CD4-positive, alpha-beta T cell treated with Interleukin-4 for 1 hour (primary cell): ENCODE data around the gene LRRC27.

Source experiments
- DNase-seq, 2 donors: peaks; one replicate each; pipeline ENCODE4 v3.0.0-alpha.2; 2020 to 2022

LRRC27 gene

GRCh38 chr10:132405463-132405991, 73.5 kb downstream of the LRRC27 start:
- DNase-seq = no peak

DNA sequence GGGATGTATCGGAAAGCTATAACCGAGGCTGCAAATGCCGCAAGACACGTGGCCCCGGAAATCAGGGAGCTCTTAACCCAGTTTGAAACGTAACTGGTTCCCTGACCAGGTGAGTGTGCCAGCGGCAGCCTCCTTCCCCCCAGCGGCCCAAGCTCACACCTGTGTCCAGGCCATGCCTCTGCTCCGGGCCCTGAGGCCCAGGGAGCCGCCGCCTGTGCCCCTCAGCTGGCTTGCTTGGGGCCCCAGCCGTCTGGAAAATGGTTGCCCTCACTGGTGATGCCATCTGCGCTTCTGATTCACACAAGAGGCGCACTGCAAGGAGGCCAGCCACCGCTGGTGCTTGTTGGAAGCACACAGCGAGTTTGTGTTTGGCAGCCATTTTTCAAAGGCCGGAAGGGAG, 74.2 kb downstream of the LRRC27 start:
- DNase-seq = no peak

DNA sequence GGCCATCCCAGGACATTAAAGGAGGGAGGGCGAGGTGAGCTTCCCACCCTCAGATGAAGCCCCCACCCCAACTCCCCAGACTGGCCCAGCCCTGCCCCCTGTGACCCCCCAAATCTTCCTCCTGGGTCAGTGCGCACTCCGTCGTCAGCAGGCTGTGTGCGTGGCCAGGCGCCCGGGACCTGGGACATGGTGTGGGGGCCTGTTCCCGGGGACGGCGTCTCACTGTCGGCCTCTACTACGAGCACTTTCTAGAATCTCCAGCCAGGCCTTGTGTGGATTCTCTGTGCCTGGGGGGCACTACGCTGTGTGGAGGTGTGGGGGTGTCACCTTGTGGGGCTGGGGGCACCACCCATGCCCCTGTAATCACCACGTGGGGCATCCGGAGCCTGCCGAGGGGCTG, 74.8 kb downstream of the LRRC27 start:
- DNase-seq = no peak

DNA sequence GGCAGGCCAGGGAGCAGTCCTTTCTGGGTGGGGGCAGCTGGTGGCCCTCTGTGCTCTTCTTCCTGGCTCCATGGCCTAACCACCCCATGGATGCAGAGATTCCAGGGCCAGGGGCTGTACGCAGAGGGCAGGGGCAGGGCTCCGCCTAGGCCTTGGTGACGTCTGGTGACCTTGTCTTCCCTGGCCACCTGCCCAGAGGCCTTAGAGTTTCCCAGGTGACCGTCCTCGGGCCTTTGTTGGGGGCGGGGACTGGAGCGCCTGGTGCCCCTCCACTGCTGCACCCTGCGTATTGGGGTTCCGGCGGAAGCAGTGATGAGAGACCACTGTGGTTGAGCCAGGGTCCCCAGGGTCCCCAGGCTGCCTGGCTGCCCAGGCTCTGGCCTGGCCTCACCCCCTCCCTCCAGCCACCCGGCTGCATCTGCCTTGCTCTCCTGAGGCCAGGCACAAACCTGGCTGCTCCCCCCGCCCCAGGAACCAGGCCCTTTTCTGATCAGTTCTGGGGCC, 75.3 kb downstream of the LRRC27 start:
- no peak for DNase-seq

GRCh38 chr10:132407846-132408278, 75.9 kb downstream of the LRRC27 start:
- no peak for DNase-seq

DNA sequence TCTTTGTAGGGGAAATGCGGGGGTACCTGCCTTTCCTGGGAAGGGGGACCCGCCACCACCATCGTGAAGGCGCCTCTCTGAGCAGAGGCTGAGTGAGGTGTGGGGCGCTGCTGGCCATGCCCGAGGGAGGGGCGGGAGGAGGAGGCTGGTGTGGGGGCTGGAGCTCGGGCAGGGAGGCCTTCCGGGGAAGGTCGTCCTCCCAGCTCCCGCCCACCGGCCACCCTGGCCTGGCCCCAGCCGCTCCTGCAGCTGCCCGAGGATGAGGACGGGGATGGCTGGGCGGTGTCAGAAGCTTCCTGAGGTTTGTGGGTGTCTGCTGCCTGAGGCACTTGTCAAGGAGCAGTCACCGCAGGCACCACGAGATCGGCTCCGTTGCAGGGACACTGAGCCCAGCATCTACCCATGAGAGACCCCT, 76.4 kb downstream of the LRRC27 start:
- no peak for DNase-seq

GRCh38 chr10:132408823-132409666, 77.1 kb downstream of the LRRC27 start:
- DNase-seq = no peak

DNA sequence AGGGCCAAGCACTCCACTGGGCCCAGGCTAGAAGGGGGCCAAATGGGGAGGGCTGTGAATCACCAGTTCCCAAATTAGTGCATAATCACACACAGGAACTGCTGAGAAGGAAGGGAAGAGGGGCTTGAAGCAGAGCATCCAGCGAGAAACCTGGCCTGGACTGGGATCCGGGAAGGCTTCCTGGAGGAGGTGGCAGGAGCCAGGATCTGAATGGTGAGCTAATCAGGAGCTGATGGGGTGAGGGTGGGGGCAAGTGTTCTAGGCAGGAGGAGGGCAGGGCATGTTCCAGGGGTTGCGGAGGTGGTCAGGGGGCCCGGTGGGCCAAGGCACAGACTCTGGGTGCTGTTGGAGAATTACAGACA, 77.7 kb downstream of the LRRC27 start:
- DNase-seq = no peak

DNA sequence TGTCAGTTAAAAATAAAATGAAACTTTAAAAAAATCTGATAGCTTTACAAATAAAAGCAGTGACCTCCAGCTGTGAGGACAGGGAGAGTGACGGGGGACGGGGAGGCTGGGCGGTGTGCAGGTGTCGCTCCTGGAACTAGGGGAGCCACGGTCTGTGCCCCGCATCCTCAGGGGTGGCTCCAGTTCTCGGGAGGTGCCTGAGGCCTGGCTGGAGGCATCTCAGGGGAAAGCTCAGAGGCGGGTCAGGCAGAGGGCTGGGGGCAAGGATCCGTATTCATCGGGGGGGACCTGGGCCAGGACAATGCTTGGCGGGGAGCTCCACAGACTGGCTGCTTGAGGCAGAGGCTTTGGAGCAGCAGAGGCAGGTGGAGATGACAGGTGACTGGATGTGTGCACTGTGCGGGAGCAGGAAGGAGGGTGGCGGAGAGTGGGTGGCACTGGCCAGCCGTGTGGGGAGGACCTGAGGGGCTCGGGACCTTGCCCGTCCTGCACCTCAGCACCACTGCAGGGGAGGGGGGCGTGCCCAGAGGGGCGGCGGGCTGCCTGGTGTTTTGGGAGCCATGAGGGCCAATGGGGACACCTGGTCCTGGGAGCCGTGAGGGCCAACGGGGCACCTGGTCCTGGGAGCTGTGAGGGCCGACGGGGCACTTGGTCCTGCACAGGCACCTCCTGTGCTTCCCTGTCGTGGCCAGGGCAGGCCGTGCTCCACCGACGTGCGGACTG, 78.2 kb downstream of the LRRC27 start:
- no peak for DNase-seq

GRCh38 chr10:132410779-132411532, 79.0 kb downstream of the LRRC27 start:
- no peak for DNase-seq

DNA sequence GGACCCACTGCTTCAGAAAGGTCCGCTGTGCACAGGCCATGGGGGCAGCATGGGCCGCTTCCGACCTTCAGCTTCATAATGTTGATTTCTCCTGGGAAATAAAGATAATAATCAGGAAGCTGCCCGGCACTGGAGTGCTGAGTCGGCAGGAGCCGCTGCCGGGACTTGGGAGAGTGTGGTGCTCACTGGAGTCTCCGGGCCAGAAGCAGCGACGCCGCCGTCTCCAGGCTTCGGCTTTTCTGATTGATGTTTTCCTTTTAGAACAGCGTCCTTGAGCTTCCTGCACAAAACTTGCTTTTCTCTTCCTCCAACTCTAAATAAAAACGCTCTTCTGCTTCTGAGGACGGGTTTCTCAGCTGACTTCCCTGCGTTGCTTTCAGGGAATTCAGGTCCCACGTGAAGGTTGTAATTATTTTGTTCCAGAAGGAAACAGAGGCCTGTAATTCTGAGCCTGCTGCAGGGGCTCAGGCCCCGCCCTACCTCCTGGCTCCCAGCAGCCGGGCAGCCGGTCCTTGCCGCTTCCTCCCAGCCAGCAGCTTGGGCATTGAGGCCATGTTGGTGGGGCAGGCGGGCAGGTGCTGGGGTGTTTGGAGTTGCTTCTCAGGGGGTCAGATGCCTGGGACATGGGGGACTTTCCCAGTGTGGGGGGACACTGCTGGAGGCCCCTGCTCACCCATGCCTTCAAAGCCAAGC, 79.7 kb downstream of the LRRC27 start:
- no peak for DNase-seq

DNA sequence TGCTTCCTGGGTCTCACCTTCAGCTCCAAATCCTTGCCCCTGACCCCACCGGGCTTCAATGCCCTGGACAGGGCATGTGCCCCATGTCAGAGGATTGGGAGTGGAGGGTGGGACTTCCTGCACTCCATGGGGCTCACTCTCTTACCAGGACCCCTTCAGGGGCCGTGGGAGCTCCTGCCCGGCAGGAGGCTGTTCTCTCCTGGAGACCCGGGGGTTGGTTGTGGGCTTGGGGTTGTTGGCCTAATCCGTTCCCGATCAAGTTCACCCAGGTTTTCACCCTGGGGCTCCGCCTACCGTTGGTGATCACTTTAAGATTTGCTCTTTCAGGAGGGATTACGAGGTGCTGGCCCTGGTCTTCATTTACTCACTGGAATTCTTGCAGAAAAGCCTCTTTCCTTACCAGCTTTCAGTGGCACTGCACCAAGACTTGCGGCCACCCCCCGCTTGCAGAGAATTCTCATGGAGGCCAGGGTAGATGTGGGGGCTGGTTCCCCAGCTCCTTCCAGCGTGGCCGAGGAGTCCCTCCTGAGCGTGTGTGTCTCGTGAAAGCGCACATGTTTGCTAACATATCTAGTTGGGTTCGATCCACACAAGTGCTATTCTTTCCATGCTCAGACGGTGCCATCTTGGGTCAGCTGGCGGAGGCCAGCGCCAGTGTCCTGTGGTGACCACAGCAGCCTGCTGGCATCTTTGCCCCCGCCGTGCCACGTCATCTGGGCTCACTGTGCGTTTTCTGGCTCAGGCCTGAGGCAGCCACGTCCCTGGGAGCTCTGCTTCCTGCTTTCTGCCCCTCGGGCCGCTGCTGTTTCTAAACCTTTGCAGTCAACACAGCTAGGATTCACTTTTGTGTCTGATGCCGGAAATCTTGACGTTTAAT, 80.6 kb downstream of the LRRC27 start:
- DNase-seq = no peak

GRCh38 chr10:132413226-132414205, 81.5 kb downstream of the LRRC27 start:
- DNase-seq = no peak

DNA sequence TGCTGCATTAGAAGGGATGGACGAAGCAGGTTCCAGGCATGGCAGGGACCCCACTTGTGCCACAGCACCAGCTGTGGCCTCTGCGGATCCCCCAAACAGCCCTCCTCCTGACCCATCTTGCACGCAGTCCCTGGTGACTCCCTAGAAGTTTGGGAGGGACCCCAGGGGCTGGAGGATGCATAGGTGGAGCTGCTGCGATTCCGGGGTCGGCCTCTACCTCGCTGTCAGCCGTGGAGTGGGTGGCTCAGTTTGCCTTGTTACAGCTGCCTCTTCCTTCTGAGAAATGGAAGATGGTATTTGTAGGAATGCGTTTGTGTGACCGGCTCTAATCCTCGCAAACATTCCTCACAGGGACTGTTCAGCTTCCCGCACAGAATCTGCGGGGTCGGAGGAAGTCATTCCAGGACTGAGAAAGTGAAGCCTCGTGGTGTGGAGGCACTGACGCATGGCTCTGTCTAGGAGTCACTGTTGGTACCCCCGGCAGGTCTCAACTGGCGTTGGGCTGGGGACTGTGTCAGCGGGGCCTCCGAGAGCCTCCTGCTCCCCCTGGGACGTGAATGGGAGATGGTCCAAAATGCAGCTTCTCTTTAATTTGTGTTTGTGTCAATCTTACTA, 82.5 kb downstream of the LRRC27 start:
- no peak for DNase-seq

GRCh38 chr10:132415255-132415654, 83.3 kb downstream of the LRRC27 start:
- no peak for DNase-seq

DNA sequence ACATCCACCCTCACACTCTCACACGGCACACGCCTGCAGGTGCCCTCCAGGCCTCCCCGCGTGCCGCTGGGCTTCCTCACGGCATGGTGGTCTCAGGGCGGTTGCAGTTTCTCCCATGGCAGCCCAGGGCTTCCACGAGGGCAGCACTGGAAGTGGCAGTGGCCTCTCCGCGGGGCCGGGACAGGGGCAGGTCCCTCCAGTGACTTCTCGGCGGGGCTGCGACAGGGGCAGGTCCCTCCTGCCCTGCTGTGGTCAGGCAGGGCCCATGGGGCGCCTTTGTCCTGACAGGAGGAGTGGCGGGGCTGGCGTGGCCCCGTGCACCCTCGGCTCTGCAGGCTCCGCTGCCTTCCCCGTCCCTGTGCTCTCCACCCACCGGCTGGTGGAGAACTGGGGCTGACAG, 84.0 kb downstream of the LRRC27 start:
- no peak for DNase-seq

- no peak for DNase-seq
These were observed 84.7 kb downstream of the LRRC27 start for GRCh38 chr10:132416566-132417256.

DNA sequence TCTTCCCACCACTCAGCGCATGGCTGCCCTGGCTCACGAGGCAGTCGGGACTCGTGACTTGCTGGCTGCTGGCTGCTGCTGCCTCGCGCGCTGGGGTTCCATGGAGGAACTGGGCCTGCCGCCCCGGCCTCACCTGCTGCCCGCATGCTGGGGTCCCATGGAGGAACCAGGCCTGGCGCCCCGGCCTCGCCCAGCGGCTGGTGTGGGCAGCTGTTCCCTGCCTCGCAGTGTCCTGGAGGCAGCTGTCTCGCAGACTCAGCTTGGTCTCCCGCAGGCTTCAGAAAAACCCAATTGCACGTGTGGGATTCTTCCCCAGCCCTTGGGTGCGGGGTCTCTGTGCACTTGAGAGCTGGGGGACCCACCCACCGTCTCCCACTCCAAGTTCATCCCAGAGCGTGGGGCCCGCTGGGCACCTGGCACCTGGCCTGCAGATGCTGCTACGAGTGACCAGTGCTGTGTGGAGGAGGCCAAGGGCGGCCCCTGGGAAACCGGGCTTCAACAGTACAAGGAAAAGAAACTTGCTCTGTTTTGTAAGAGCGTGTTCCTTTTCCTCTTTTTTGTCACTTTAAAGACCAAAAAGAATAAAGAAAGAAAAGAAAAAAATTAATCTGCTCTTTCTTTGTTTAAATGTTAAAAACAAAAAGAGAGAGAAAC, 85.4 kb downstream of the LRRC27 start:
- DNase-seq = no peak
